Stimulated activated naive CD8-positive, alpha-beta T cell treated with anti-CD3 and anti-CD28 coated beads, Interleukin-15, Interleukin-2, amounts not matched to agents 100 ng/mL and 50 ng/mL, for 24 hours (primary cell): ENCODE data around the gene CD44.

Experiments used
- H3K27ac Mint-ChIP-seq: one replicate; pipeline ENCODE4 v1.8.0; 2021; ENCODE audit warnings: mild to moderate bottlenecking, mixed read lengths
- H3K27me3 Mint-ChIP-seq: one replicate; pipeline ENCODE4 v1.8.0; 2021; ENCODE audit warnings: mixed read lengths
- H3K36me3 Mint-ChIP-seq: one replicate; pipeline ENCODE4 v1.8.0; 2021; ENCODE audit warnings: low read depth, mixed read lengths
- H3K4me1 Mint-ChIP-seq: one replicate; pipeline ENCODE4 v1.8.0; 2021; ENCODE audit warnings: low read depth, mixed read lengths
- H3K4me3 Mint-ChIP-seq: one replicate; pipeline ENCODE4 v1.8.0; 2021; ENCODE audit warnings: mild to moderate bottlenecking, mixed read lengths
- H3K9me3 Mint-ChIP-seq: one replicate; pipeline ENCODE4 v1.8.0; 2021; ENCODE audit warnings: mixed read lengths

CD44 gene

GRCh38 chr11:35142481-35143075 is 3.6 kb downstream of the CD44 start:
- H3K4me1 Mint-ChIP-seq = peaks cover 77% of the 10 kb centered on the region
- H3K27me3 Mint-ChIP-seq = no peaks in the 10 kb centered on the region
- no peaks in the 10 kb centered on the region for H3K9me3 Mint-ChIP-seq
- peak overlapping the region; percentile 96 for H3K4me3 Mint-ChIP-seq
- H3K27ac Mint-ChIP-seq = peak overlapping the region; percentile 78
- peaks cover 50% of the 10 kb centered on the region for H3K36me3 Mint-ChIP-seq

GRCh38 chr11:35143297-35144135 is 4.5 kb downstream of the CD44 start:
- peaks cover 59% of the 10 kb centered on the region for H3K36me3 Mint-ChIP-seq
- no peaks in the 10 kb centered on the region for H3K9me3 Mint-ChIP-seq
- H3K4me3 Mint-ChIP-seq = peak overlapping the region; percentile 72
- H3K27ac Mint-ChIP-seq = peak overlapping the region; percentile 100
- H3K27me3 Mint-ChIP-seq = no peaks in the 10 kb centered on the region
- peaks cover 77% of the 10 kb centered on the region for H3K4me1 Mint-ChIP-seq

- Mint-ChIP-seq H3K27ac (peak overlapping the region; percentile 100), H3K36me3 (peaks cover 66% of the 10 kb centered on the region), H3K4me1 (peaks cover 81% of the 10 kb centered on the region), H3K4me3 (peak overlapping the region; percentile 72), H3K9me3 (no peaks in the 10 kb centered on the region), H3K27me3 (no peaks in the 10 kb centered on the region)
Measured at GRCh38 chr11:35144136-35144741, 5.3 kb downstream of the CD44 start.

- Mint-ChIP-seq H3K27me3 (no peaks in the 10 kb centered on the region), H3K9me3 (no peaks in the 10 kb centered on the region), H3K4me3 (peak overlapping the region; percentile 72), H3K27ac (peak overlapping the region; percentile 100), H3K36me3 (peaks cover 72% of the 10 kb centered on the region), H3K4me1 (peaks cover 87% of the 10 kb centered on the region)
Measured at GRCh38 chr11:35144806-35145205, 5.8 kb downstream of the CD44 start.

GRCh38 chr11:35145271-35145670 is 6.3 kb downstream of the CD44 start:
- Mint-ChIP-seq H3K4me3 (peak overlapping the region; percentile 72), H3K4me1 (peaks cover 92% of the 10 kb centered on the region), H3K9me3 (no peaks in the 10 kb centered on the region), H3K27ac (peak overlapping the region; percentile 100), H3K27me3 (no peaks in the 10 kb centered on the region), H3K36me3 (peaks cover 73% of the 10 kb centered on the region)

- Mint-ChIP-seq H3K36me3 (peaks cover 73% of the 10 kb centered on the region), H3K9me3 (no peaks in the 10 kb centered on the region), H3K27me3 (no peaks in the 10 kb centered on the region), H3K4me1 (peaks cover 98% of the 10 kb centered on the region), H3K4me3 (peak overlapping the region; percentile 72), H3K27ac (peak overlapping the region; percentile 100)
Measured at GRCh38 chr11:35146074-35146521, 7.1 kb downstream of the CD44 start.

GRCh38 chr11:35146711-35147110 is 7.7 kb downstream of the CD44 start:
- Mint-ChIP-seq H3K27me3 (no peaks in the 10 kb centered on the region), H3K36me3 (peaks cover 73% of the 10 kb centered on the region), H3K9me3 (no peaks in the 10 kb centered on the region), H3K4me3 (peak overlapping the region; percentile 72), H3K4me1 (peaks cover 99% of the 10 kb centered on the region), H3K27ac (peak overlapping the region; percentile 100)

GRCh38 chr11:35147235-35147634 is 8.3 kb downstream of the CD44 start:
- no peaks in the 10 kb centered on the region for H3K27me3 Mint-ChIP-seq
- H3K4me3 Mint-ChIP-seq = peak overlapping the region; percentile 72
- H3K9me3 Mint-ChIP-seq = no peaks in the 10 kb centered on the region
- H3K36me3 Mint-ChIP-seq = peaks cover 73% of the 10 kb centered on the region
- H3K27ac Mint-ChIP-seq = peak overlapping the region; percentile 100
- peaks cover 100% of the 10 kb centered on the region for H3K4me1 Mint-ChIP-seq

- peaks cover 83% of the 10 kb centered on the region for H3K36me3 Mint-ChIP-seq
- no peaks in the 10 kb centered on the region for H3K27me3 Mint-ChIP-seq
- H3K27ac Mint-ChIP-seq = peak overlapping the region; percentile 100
- peak overlapping the region; percentile 55 for H3K4me3 Mint-ChIP-seq
- no peaks in the 10 kb centered on the region for H3K9me3 Mint-ChIP-seq
- H3K4me1 Mint-ChIP-seq = peaks cover 100% of the 10 kb centered on the region
Measured at GRCh38 chr11:35148163-35148837, 9.3 kb downstream of the CD44 start.

GRCh38 chr11:35150454-35150853 is 11.5 kb downstream of the CD44 start:
- Mint-ChIP-seq H3K36me3 (peaks cover 92% of the 10 kb centered on the region), H3K9me3 (no peaks in the 10 kb centered on the region), H3K27me3 (no peaks in the 10 kb centered on the region), H3K27ac (peak overlapping the region; percentile 100), H3K4me1 (peaks cover 100% of the 10 kb centered on the region), H3K4me3 (no peak overlapping the region)

GRCh38 chr11:35151241-35151640 is 12.3 kb downstream of the CD44 start:
- Mint-ChIP-seq H3K36me3 (peaks cover 90% of the 10 kb centered on the region), H3K9me3 (no peaks in the 10 kb centered on the region), H3K4me3 (peak overlapping the region; percentile 24), H3K27ac (peak overlapping the region; percentile 100), H3K27me3 (no peaks in the 10 kb centered on the region), H3K4me1 (peaks cover 100% of the 10 kb centered on the region)

GRCh38 chr11:35151683-35152280 is 12.8 kb downstream of the CD44 start:
- Mint-ChIP-seq H3K27me3 (no peaks in the 10 kb centered on the region), H3K4me3 (no peak overlapping the region), H3K9me3 (no peaks in the 10 kb centered on the region), H3K36me3 (peaks cover 85% of the 10 kb centered on the region), H3K27ac (peak overlapping the region; percentile 100), H3K4me1 (peaks cover 100% of the 10 kb centered on the region)

GRCh38 chr11:35152575-35152974 is 13.6 kb downstream of the CD44 start:
- H3K27me3 Mint-ChIP-seq = no peaks in the 10 kb centered on the region
- H3K9me3 Mint-ChIP-seq = no peaks in the 10 kb centered on the region
- H3K4me3 Mint-ChIP-seq = peak overlapping the region; percentile 47
- H3K36me3 Mint-ChIP-seq = peaks cover 86% of the 10 kb centered on the region
- peak overlapping the region; percentile 90 for H3K27ac Mint-ChIP-seq
- H3K4me1 Mint-ChIP-seq = peaks cover 100% of the 10 kb centered on the region

GRCh38 chr11:35153280-35153679 is 14.3 kb downstream of the CD44 start:
- Mint-ChIP-seq H3K4me3 (peak overlapping the region; percentile 47), H3K4me1 (peaks cover 100% of the 10 kb centered on the region), H3K9me3 (no peaks in the 10 kb centered on the region), H3K27me3 (no peaks in the 10 kb centered on the region), H3K36me3 (peaks cover 87% of the 10 kb centered on the region), H3K27ac (peak overlapping the region; percentile 90)
